Measurements from ENCODE around the gene UBE2L3. TPM values are rescaled to one million over a fixed set of nuclear protein-coding genes. Genes with fewer than 3 reads are reported as not detected.

UBE2L3 gene
- total and polyA plus RNA-seq, 2 of the 13 experiments (the other 11 are each of a cell fraction or from before 2014, with no cell fraction given), result 30.2 to 58.1 TPM

DNA sequence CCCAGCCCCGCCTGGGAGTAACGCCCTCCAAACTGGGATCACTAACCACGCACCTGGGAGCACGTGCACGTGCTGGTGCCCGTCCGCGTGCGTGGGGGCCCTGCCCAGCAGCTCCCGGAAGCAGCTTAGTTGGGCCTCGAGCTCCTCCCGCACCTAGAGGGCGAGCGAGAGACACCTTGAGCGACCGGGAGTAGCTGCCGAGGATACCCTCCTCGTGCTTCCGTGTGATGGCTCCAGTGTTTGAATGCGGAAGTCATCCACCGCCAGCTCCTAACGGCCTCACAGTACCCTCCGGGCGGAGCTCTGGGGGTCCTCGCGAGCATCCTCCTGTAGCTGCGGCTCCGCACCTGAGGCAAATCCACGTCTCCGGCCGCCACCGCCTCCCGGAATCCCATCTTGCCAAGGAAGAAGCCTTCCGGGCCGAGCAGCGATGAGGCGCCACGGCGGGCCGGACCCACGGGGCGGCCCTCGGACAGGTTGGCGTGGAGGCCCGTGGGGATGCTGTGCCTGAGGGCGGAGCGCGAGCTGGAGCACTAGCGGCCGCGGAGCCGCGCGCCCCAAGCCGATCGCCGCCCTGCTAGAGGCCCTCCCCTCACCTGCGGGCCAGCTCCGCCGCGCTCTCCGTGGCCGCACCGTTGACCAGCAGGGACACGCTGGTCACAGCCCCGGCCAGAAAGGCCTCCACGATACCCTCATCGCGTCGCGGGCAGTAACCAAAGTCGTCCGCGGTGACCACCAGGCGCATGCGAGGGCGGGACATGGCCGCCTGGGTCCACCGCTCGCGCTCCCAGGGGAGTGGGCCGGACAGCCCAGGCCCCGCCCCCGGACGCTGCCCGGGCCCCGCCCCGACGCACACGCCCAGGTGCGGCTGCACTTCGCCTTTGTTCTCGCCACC lies 62.0 kb downstream of the UBE2L3 start, which contains the start of gene YDJC (continued):
- TF ChIP-seq, protein P1, sequence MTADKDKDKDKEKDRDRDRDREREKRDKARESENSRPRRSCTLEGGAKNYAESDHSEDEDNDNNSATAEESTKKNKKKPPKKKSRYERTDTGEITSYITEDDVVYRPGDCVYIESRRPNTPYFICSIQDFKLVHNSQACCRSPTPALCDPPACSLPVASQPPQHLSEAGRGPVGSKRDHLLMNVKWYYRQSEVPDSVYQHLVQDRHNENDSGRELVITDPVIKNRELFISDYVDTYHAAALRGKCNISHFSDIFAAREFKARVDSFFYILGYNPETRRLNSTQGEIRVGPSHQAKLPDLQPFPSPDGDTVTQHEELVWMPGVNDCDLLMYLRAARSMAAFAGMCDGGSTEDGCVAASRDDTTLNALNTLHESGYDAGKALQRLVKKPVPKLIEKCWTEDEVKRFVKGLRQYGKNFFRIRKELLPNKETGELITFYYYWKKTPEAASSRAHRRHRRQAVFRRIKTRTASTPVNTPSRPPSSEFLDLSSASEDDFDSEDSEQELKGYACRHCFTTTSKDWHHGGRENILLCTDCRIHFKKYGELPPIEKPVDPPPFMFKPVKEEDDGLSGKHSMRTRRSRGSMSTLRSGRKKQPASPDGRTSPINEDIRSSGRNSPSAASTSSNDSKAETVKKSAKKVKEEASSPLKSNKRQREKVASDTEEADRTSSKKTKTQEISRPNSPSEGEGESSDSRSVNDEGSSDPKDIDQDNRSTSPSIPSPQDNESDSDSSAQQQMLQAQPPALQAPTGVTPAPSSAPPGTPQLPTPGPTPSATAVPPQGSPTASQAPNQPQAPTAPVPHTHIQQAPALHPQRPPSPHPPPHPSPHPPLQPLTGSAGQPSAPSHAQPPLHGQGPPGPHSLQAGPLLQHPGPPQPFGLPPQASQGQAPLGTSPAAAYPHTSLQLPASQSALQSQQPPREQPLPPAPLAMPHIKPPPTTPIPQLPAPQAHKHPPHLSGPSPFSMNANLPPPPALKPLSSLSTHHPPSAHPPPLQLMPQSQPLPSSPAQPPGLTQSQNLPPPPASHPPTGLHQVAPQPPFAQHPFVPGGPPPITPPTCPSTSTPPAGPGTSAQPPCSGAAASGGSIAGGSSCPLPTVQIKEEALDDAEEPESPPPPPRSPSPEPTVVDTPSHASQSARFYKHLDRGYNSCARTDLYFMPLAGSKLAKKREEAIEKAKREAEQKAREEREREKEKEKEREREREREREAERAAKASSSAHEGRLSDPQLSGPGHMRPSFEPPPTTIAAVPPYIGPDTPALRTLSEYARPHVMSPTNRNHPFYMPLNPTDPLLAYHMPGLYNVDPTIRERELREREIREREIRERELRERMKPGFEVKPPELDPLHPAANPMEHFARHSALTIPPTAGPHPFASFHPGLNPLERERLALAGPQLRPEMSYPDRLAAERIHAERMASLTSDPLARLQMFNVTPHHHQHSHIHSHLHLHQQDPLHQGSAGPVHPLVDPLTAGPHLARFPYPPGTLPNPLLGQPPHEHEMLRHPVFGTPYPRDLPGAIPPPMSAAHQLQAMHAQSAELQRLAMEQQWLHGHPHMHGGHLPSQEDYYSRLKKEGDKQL (CRISPR knock-in tag; IDR thresholded peaks at IDR 0.05; ENCODE audit: low read depth), result peak; percentile 23; the same call in 1 of the 2 replicates
- TF ChIP-seq, protein P2, sequence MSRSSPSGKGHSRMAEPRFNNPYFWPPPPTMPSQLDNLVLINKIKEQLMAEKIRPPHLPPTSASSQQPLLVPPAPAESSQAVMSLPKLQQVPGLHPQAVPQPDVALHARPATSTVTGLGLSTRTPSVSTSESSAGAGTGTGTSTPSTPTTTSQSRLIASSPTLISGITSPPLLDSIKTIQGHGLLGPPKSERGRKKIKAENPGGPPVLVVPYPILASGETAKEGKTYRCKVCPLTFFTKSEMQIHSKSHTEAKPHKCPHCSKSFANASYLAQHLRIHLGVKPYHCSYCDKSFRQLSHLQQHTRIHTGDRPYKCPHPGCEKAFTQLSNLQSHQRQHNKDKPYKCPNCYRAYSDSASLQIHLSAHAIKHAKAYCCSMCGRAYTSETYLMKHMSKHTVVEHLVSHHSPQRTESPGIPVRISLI (CRISPR knock-in tag; IDR thresholded peaks at IDR 0.05; ENCODE audit: borderline replicate concordance), result peak; percentile 61
- TF ChIP-seq PRMT3 (CRISPR knock-in tag; IDR thresholded peaks at IDR 0.05; ENCODE audit: borderline replicate concordance, low read depth) (no peak), ZNF713 (CRISPR knock-in tag; IDR thresholded peaks at IDR 0.05) (no peak), ZKSCAN1 (IDR thresholded peaks at IDR 0.05; ENCODE audit: low read length) (no peak), ZFP37 (CRISPR knock-in tag; IDR thresholded peaks at IDR 0.05; ENCODE audit: borderline replicate concordance) (peak; percentile 94; the same call in 1 of the 2 replicates), ZBTB8A (CRISPR knock-in tag; IDR thresholded peaks at IDR 0.05; ENCODE audit: borderline replicate concordance, low read depth) (peak; percentile 75; the same call in 1 of the 2 replicates), ONECUT2 (CRISPR knock-in tag; IDR thresholded peaks at IDR 0.05) (peak; percentile 56; the same call in 1 of the 2 replicates), SRSF1 (optimal IDR thresholded peaks at IDR 0.05; ENCODE audit: low read depth, low read length) (peak; percentile 57)
- TF ChIP-seq, protein P3, sequence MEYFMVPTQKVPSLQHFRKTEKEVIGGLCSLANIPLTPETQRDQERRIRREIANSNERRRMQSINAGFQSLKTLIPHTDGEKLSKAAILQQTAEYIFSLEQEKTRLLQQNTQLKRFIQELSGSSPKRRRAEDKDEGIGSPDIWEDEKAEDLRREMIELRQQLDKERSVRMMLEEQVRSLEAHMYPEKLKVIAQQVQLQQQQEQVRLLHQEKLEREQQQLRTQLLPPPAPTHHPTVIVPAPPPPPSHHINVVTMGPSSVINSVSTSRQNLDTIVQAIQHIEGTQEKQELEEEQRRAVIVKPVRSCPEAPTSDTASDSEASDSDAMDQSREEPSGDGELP (IDR thresholded peaks at IDR 0.05; ENCODE audit: borderline replicate concordance, low read depth), result peak; percentile 57; the same call in 1 of the 2 replicates
- TF ChIP-seq, protein P4, sequence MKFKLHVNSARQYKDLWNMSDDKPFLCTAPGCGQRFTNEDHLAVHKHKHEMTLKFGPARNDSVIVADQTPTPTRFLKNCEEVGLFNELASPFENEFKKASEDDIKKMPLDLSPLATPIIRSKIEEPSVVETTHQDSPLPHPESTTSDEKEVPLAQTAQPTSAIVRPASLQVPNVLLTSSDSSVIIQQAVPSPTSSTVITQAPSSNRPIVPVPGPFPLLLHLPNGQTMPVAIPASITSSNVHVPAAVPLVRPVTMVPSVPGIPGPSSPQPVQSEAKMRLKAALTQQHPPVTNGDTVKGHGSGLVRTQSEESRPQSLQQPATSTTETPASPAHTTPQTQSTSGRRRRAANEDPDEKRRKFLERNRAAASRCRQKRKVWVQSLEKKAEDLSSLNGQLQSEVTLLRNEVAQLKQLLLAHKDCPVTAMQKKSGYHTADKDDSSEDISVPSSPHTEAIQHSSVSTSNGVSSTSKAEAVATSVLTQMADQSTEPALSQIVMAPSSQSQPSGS (CRISPR knock-in tag; IDR thresholded peaks at IDR 0.05), result peak; percentile 89
